GF-D8 (cell line): ENCODE measurements around the gene ANKIB1.
"Not testable (repeated sequence)": the region's sequence is repeated elsewhere in the genome, so short reads cannot be mapped to it uniquely, and the experiment has no call there.

Source experiments
- DNase-seq: peaks from one replicate; lab custom pipeline; 2025; lab: John Stamatoyannopoulos, UW

ANKIB1 gene

GRCh38 chr7:92245487-92246359 lies at the start of gene ANKIB1, which contains the start of gene KRIT1:
ANKIB1 (plus strand) TSS chr7:92245974; CDS start chr7:92294979, 49,005 bp downstream.
KRIT1 (minus strand) TSS chr7:92245914; CDS start chr7:92242135, 3,779 bp downstream.
- peak; percentile 84 for DNase-seq

GRCh38 chr7:92200791-92201190 lies 45.0 kb upstream of the ANKIB1 start:
- DNase-seq: no peak

GRCh38 chr7:92205987-92206386 lies 39.8 kb upstream of the ANKIB1 start:
- no peak for DNase-seq

- no peak for DNase-seq
These were observed 39.1 kb upstream of the ANKIB1 start for GRCh38 chr7:92206672-92207071.

GRCh38 chr7:92221766-92222165 lies 24.0 kb upstream of the ANKIB1 start:
- no peak for DNase-seq

- no peak for DNase-seq
These were observed 18.8 kb upstream of the ANKIB1 start for GRCh38 chr7:92226981-92227380.

- no peak for DNase-seq
These were observed 17.7 kb upstream of the ANKIB1 start for GRCh38 chr7:92228100-92228499.

- DNase-seq: no peak
These were observed 17.0 kb upstream of the ANKIB1 start for GRCh38 chr7:92228742-92229141.

GRCh38 chr7:92230547-92230946 lies 15.2 kb upstream of the ANKIB1 start:
- DNase-seq: no peak

- no peak for DNase-seq
These were observed 2.8 kb upstream of the ANKIB1 start for GRCh38 chr7:92242972-92243371.

GRCh38 chr7:92244808-92245486 lies 827 bp upstream of the ANKIB1 start:
- peak; percentile 40 for DNase-seq

- no peak for DNase-seq
These were observed 757 bp downstream of the ANKIB1 start for GRCh38 chr7:92246360-92247101.

- DNase-seq: no peak
These were observed 4.8 kb downstream of the ANKIB1 start for GRCh38 chr7:92250603-92251002.

GRCh38 chr7:92251181-92251580 lies 5.4 kb downstream of the ANKIB1 start:
- no peak for DNase-seq

GRCh38 chr7:92253251-92253650 lies 7.5 kb downstream of the ANKIB1 start:
- DNase-seq: no peak

GRCh38 chr7:92254800-92255199 lies 9.0 kb downstream of the ANKIB1 start:
- DNase-seq: not testable (repeated sequence)

GRCh38 chr7:92255308-92255707 lies 9.5 kb downstream of the ANKIB1 start:
- no peak for DNase-seq

- no peak for DNase-seq
These were observed 13.3 kb downstream of the ANKIB1 start for GRCh38 chr7:92259062-92259461.

GRCh38 chr7:92259610-92260247 lies 14.0 kb downstream of the ANKIB1 start:
- DNase-seq: no peak

- DNase-seq: no peak
These were observed 14.5 kb downstream of the ANKIB1 start for GRCh38 chr7:92260248-92260781.

- DNase-seq: no peak
These were observed 20.9 kb downstream of the ANKIB1 start for GRCh38 chr7:92266415-92267241.
